Measurements from ENCODE around the gene DCUN1D4.
"Not testable (repeated sequence)": the region's sequence is repeated elsewhere in the genome, so short reads cannot be mapped to it uniquely, and the experiment has no call there.

DCUN1D4 gene

GRCh38 chr4:51893402-51893801 is 50.4 kb downstream of the DCUN1D4 start:
- DNase-seq (ENCODE audit: low read depth in 1 of 2, low spot score in 1 of 2), result not testable (repeated sequence)

- no peak for DNase-seq (ENCODE audit: low read depth in 1 of 2, low spot score in 1 of 2)
These were observed 51.2 kb downstream of the DCUN1D4 start for GRCh38 chr4:51894059-51894645.

- no peak for DNase-seq (ENCODE audit: low read depth in 1 of 2, low spot score in 1 of 2)
These were observed 52.2 kb downstream of the DCUN1D4 start for GRCh38 chr4:51895158-51895557.

- DNase-seq (ENCODE audit: low read depth in 1 of 2, low spot score in 1 of 2), result peak in 1 of 2 donors; percentile 2
These were observed 53.0 kb downstream of the DCUN1D4 start for GRCh38 chr4:51895816-51896408.

GRCh38 chr4:51901363-51901762 is 58.4 kb downstream of the DCUN1D4 start:
- DNase-seq (ENCODE audit: low read depth in 1 of 2, low spot score in 1 of 2), result no peak

- no peak for DNase-seq (ENCODE audit: low read depth in 1 of 2, low spot score in 1 of 2)
These were observed 63.4 kb downstream of the DCUN1D4 start for GRCh38 chr4:51906167-51906958.

GRCh38 chr4:51907006-51907669 is 64.2 kb downstream of the DCUN1D4 start:
- no peak for DNase-seq (ENCODE audit: low read depth in 1 of 2, low spot score in 1 of 2)

GRCh38 chr4:51909236-51909703 is 66.3 kb downstream of the DCUN1D4 start:
- no peak for DNase-seq (ENCODE audit: low read depth in 1 of 2, low spot score in 1 of 2)

- no peak for DNase-seq (ENCODE audit: low read depth in 1 of 2, low spot score in 1 of 2)
These were observed 75.3 kb downstream of the DCUN1D4 start for GRCh38 chr4:51918251-51918650.

GRCh38 chr4:51923343-51923742 is 80.4 kb downstream of the DCUN1D4 start:
- DNase-seq (ENCODE audit: low read depth in 1 of 2, low spot score in 1 of 2), result no peak

- DNase-seq (ENCODE audit: low read depth in 1 of 2, low spot score in 1 of 2), result no peak
These were observed 82.4 kb downstream of the DCUN1D4 start for GRCh38 chr4:51925307-51925706.

GRCh38 chr4:51930557-51930956 is 87.6 kb downstream of the DCUN1D4 start:
- DNase-seq (ENCODE audit: low read depth in 1 of 2, low spot score in 1 of 2), result no peak

GRCh38 chr4:51931461-51931860 is 88.5 kb downstream of the DCUN1D4 start:
- no peak for DNase-seq (ENCODE audit: low read depth in 1 of 2, low spot score in 1 of 2)

GRCh38 chr4:51932261-51932660 is 89.3 kb downstream of the DCUN1D4 start:
- DNase-seq (ENCODE audit: low read depth in 1 of 2, low spot score in 1 of 2), result no peak

- DNase-seq (ENCODE audit: low read depth in 1 of 2, low spot score in 1 of 2), result no peak
These were observed 89.7 kb downstream of the DCUN1D4 start for GRCh38 chr4:51932684-51933083.

GRCh38 chr4:51940460-51940859 is 97.5 kb downstream of the DCUN1D4 start:
- not testable (repeated sequence) for DNase-seq (ENCODE audit: low read depth in 1 of 2, low spot score in 1 of 2)

GRCh38 chr4:51942108-51942832 is 99.3 kb downstream of the DCUN1D4 start:
- no peak for DNase-seq (ENCODE audit: low read depth in 1 of 2, low spot score in 1 of 2)

GRCh38 chr4:51942833-51943215 is 99.9 kb downstream of the DCUN1D4 start:
- no peak for DNase-seq (ENCODE audit: low read depth in 1 of 2, low spot score in 1 of 2)

- DNase-seq (ENCODE audit: low read depth in 1 of 2, low spot score in 1 of 2), result no peak
These were observed 100.3 kb downstream of the DCUN1D4 start for GRCh38 chr4:51943221-51943620.

- DNase-seq (ENCODE audit: low read depth in 1 of 2, low spot score in 1 of 2), result no peak
These were observed 115.4 kb downstream of the DCUN1D4 start for GRCh38 chr4:51958199-51958968.
